Myometrial cell (primary cell): ENCODE results near the gene A2M. TPM values are rescaled to one million over a fixed set of nuclear protein-coding genes. Genes with fewer than 3 reads are reported as not detected.

Experiments used
- total RNA-seq: library from RNA; depleted of rRNA; stranded (reverse); fragments of >200 nt; gene quantifications from 2 replicates; pipeline ENCODE4 v1.2.3, GENCODE V29; 2015

Gene A2M
- 6.6 and 25.7 TPM in 2 replicates for total RNA-seq

DNA sequence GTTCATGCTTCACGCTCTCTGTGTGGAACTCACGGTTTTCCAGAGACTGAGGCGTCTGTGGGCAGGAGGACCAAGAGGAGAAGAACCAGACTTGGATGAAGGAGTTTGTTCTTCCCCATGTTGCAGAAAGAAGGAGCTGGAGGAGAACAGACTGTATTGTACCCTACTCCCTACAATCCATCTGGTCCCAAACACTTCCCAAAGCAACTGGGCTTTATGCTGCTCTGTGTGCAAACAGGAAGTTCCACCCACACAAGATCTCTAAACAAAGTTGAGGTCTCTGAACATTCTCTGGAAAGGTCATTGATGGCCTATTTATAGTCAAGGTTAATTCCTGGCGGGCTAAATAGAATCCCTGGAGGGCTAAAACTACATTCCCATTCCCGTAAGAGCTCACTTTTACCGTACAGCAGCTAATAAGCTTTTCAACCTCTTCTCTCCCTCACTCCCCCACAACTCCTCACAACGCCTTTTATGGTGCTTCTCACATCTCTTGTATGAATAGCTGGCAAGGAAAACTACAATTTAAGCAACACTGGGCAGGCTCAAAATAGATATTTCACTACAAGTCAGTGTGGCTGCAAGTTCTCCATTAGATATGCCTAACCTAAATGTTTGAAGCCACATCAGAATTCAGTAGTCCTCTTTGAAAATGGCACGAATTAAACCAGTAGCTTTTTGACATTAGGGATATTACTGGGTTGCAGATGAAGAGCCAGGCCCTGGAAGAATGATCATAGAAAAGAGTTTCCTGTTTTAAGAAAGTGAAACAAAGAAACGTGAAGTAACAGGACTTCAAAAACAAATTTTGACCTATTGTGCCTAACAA, at the start of gene A2M:
TSS of gene A2M (minus strand) at position 189 of the 829 bp plus-strand sequence. CDS start at position 119, 70 bp downstream.

Other genes starting within 250 kb of the A2M start
- 18.3 and 29.1 TPM in 2 replicates for gene PHC1, start 201.4 kb downstream of the A2M start, total RNA-seq
- gene M6PR, start 166.3 kb downstream of the A2M start, total RNA-seq, result 75.0 and 95.4 TPM in 2 replicates
- 0.58 and 4.3 TPM in 2 replicates for gene KLRG1, start 126.4 kb downstream of the A2M start, total RNA-seq
- not detected in 2 replicates for gene PZP, start 92.5 kb upstream of the A2M start, total RNA-seq